A549 (cell line): ENCODE data around the gene EXOC6. TPM values are rescaled to one million over a fixed set of nuclear protein-coding genes. Genes with fewer than 3 reads are reported as not detected.
A peak's percentile ranks its signal among the peaks of the same experiment; 100 is the strongest.

ENCODE experiments used
- ATAC-seq, 2 experiments: fragments of 200-7000 bp in 1 of 2; fragments of >200 bp in 1 of 2; cut with Nextera tagmentation in 1 of 2; cut with Tn5 transposase in 1 of 2; 3 replicates each; pipeline versions ENCODE4 v1.8.0 to v1.9.1; 2018 to 2020; ENCODE audit warnings: mild to moderate bottlenecking in 1 of 2, moderate library complexity in 1 of 2
- CTCF ChIA-PET: fragments of 300-600 bp; sonication (Branson Sonifier 250); formaldehyde crosslinking; extraction: SDS; loops from one replicate; lab custom pipeline; 2021; ENCODE audit warnings: antibody characterized with exemption, inconsistent platforms; lab: Yijun Ruan, JAX
- POLR2A ChIA-PET: fragments of 350-600 bp; formaldehyde crosslinking; extraction: SDS; loops from one replicate; lab custom pipeline; 2021; ENCODE audit warnings: antibody characterized with exemption, inconsistent platforms; lab: Yijun Ruan, JAX
- DNase-seq, 2 experiments: peaks; one replicate each; pipeline versions ENCODE4 v3.0.0 to v3.0.0-alpha.2; 2011 to 2016; ENCODE audit warnings: low read depth in 1 of 2, low spot score in 1 of 2
- FAIRE-seq: peaks from 2 replicates; lab custom pipeline; 2011; peaks lifted over from hg19 to GRCh38; lab: Jason Lieb, UNC
- H3K27ac ChIP-seq, 2 experiments: fragments of >200 bp; sonication (Bioruptor Twin); formaldehyde crosslinking; 3 replicates each; pipeline ENCODE4 v1.5.1; 2016 to 2017
- H3K4me1 ChIP-seq: fragments of >200 bp; sonication (Bioruptor Twin); formaldehyde crosslinking; 3 replicates; pipeline ENCODE4 v1.6.1; 2016
- H3K4me2 ChIP-seq: fragments of >200 bp; sonication (Bioruptor Twin); formaldehyde crosslinking; 3 replicates; pipeline ENCODE4 v1.6.1; 2016
- H3K4me3 ChIP-seq: fragments of >200 bp; sonication (Bioruptor Twin); formaldehyde crosslinking; 3 replicates; pipeline ENCODE4 v1.5.1; 2016
- H3K9me3 ChIP-seq: fragments of >200 bp; sonication (Bioruptor Twin); formaldehyde crosslinking; 3 replicates; pipeline ENCODE4 v1.6.1; 2016
- BHLHE40 ChIP-seq: IDR thresholded peaks from 2 replicates; pipeline ENCODE4 v1.6.1; 2012; ENCODE audit warnings: low read depth, low read length, inconsistent platforms
- CBX2 ChIP-seq: fragments of 200-600 bp; sonication (generic); IDR thresholded peaks from 2 replicates; pipeline ENCODE4 v1.6.1; 2016; ENCODE audit warnings: low read depth, mild to moderate bottlenecking, borderline replicate concordance
- CEBPB ChIP-seq, 2 experiments: fragments of >200 bp in 1 of 2; sonication (Bioruptor Twin) in 1 of 2; formaldehyde crosslinking in 1 of 2; IDR thresholded peaks; 2 replicates each; pipeline ENCODE4 v1.6.1; 2012 to 2016
- E2F6 ChIP-seq: IDR thresholded peaks from 2 replicates; pipeline ENCODE4 v1.6.1; 2012; ENCODE audit warnings: low read depth, borderline replicate concordance
- EHMT2 ChIP-seq: fragments of 200-600 bp; sonication (generic); IDR thresholded peaks from 2 replicates; pipeline ENCODE4 v1.6.1; 2016; ENCODE audit warnings: antibody characterized with exemption, low read depth, mild to moderate bottlenecking, moderate library complexity
- FOXS1 ChIP-seq: fragments of 250-450 bp; sonication (Bioruptor Pico); IDR thresholded peaks from 2 replicates; pipeline ENCODE4 v1.5.0; 2020; ENCODE audit warnings: mild to moderate bottlenecking, moderate library complexity
- HES2 ChIP-seq: fragments of >200 bp; sonication (Bioruptor Twin); formaldehyde crosslinking; IDR thresholded peaks from 2 replicates; pipeline ENCODE4 v1.6.1; 2016
- HOXA7 ChIP-seq: fragments of 250-450 bp; sonication (Bioruptor Pico); IDR thresholded peaks from 2 replicates; pipeline ENCODE4 v1.5.0; 2020; ENCODE audit warnings: mild to moderate bottlenecking, moderate library complexity
- HOXB5 ChIP-seq: fragments of 250-450 bp; sonication (Bioruptor Pico); IDR thresholded peaks from 2 replicates; pipeline ENCODE4 v1.5.0; 2020; ENCODE audit warnings: mild to moderate bottlenecking, moderate library complexity
- MAFK ChIP-seq: fragments of 450-650 bp; IDR thresholded peaks from 2 replicates; pipeline ENCODE4 v1.6.1; 2014; ENCODE audit not compliant: partially characterized antibody
- MAX ChIP-seq: IDR thresholded peaks from 2 replicates; pipeline ENCODE4 v1.6.1; 2012
- NPAS2 ChIP-seq: fragments of 250-450 bp; sonication (Bioruptor Pico); IDR thresholded peaks from 2 replicates; pipeline ENCODE4 v1.8.0; 2022; ENCODE audit warnings: mild to moderate bottlenecking, moderate library complexity, borderline replicate concordance
- PBX3 ChIP-seq: IDR thresholded peaks from 2 replicates; pipeline ENCODE4 v1.6.1; 2012
- RCOR1 ChIP-seq: fragments of 150-350 bp; IDR thresholded peaks from 2 replicates; pipeline ENCODE4 v1.6.1; 2014; ENCODE audit warnings: antibody characterized with exemption, low read length, low read depth
- REST ChIP-seq: fragments of 200-600 bp; sonication (generic); IDR thresholded peaks from 2 replicates; pipeline ENCODE4 v1.6.1; 2016; ENCODE audit warnings: antibody characterized with exemption, mild to moderate bottlenecking, moderate library complexity
- RNF2 ChIP-seq: fragments of 200-600 bp; sonication (generic); IDR thresholded peaks from 2 replicates; pipeline ENCODE4 v1.6.1; 2016; ENCODE audit warnings: low read depth, mild to moderate bottlenecking, antibody characterized with exemption, moderate library complexity, borderline replicate concordance
- SMC3 ChIP-seq: fragments of >200 bp; sonication (Bioruptor Twin); formaldehyde crosslinking; IDR thresholded peaks from 3 replicates; pipeline ENCODE4 v1.6.1; 2018; ENCODE audit warnings: inconsistent platforms
- TFCP2L1 ChIP-seq: fragments of 250-450 bp; sonication (Bioruptor Pico); IDR thresholded peaks from 2 replicates; pipeline ENCODE4 v1.5.0; 2021; ENCODE audit warnings: mild to moderate bottlenecking
- USF2 ChIP-seq: fragments of 450-650 bp; IDR thresholded peaks from 2 replicates; pipeline ENCODE4 v1.6.1; 2014; ENCODE audit warnings: antibody characterized with exemption
- ZNF302 ChIP-seq: fragments of 250-450 bp; sonication (Bioruptor Pico); IDR thresholded peaks from 2 replicates; pipeline ENCODE4 v1.9.0; 2021; ENCODE audit warnings: inconsistent platforms, mild to moderate bottlenecking, moderate library complexity
- ZSCAN20 ChIP-seq: fragments of 250-450 bp; sonication (Bioruptor Pico); IDR thresholded peaks from 2 replicates; pipeline ENCODE4 v1.8.0; 2022; ENCODE audit warnings: mild to moderate bottlenecking, moderate library complexity
- WGBS: methylation state at CpG from one replicate; pipeline ENCODE4 v1.1.6; 2017; ENCODE audit errors: missing lambda C conversion rate; 5-methylcytosine and 5-hydroxymethylcytosine counted together
- polyA plus RNA-seq, 4 experiments: library from polyadenylated mRNA; depleted of rRNA in 3 of 4; stranded (reverse); fragments of >200 nt; fragmentation: RNase III in 1 of 4; extraction: RNeasy Plus Mini Kit Qiagen cat#74134 plus additional on column Dnase treatment in 1 of 4; gene quantifications; 2 replicates in 3 of 4; 3 replicates in 1 of 4; pipeline ENCODE4 v1.2.3, GENCODE V29; 2011 to 2017

The EXOC6 gene
- polyA plus RNA-seq, 2 of the 4 experiments (the other 2 are of a cell fraction): 16.8 to 48.5 TPM

- DNase-seq: no peak
- H3K4me2 ChIP-seq: no peak overlapping the region
- H3K4me1 ChIP-seq: no peaks in the 10 kb centered on the region
- FAIRE-seq: no peak
- H3K27ac ChIP-seq: no peak overlapping the region
- ATAC-seq: no peak
- H3K4me3 ChIP-seq: no peak overlapping the region
- TF ChIP-seq BHLHE40 (no peak), RCOR1 (no peak), CBX2 (no peak), MAX (no peak), PBX3 (no peak), CEBPB (IDR thresholded peaks at IDR 0.05) (no peak), E2F6 (no peak), FOXS1 (CRISPR knock-in tag) (no peak), HOXA7 (CRISPR knock-in tag) (no peak), RNF2 (no peak), ZNF302 (CRISPR knock-in tag) (no peak), USF2 (no peak), HOXB5 (CRISPR knock-in tag) (no peak), EHMT2 (no peak), REST (no peak), MAFK (no peak), TFCP2L1 (CRISPR knock-in tag) (no peak), SMC3 (no peak), NPAS2 (no peak), ZSCAN20 (CRISPR knock-in tag) (no peak)
- ChIA-PET POLR2A (no interaction called here), CTCF (no interaction called here)
- H3K9me3 ChIP-seq: no peaks in the 10 kb centered on the region
- 94% methylated on average over 2 of the region's 2 CpGs for WGBS
These were observed 143.2 kb downstream of the EXOC6 start for GRCh38 chr10:92991513-92991912.

- no peak overlapping the region for H3K27ac ChIP-seq
These were observed 145.5 kb downstream of the EXOC6 start for GRCh38 chr10:92993699-92994272.

More at GRCh38 chr10:92993699-92994272, 145.5 kb downstream of the EXOC6 start:
- CTCF ChIA-PET: interaction anchor here (1.0 to 1.4 kb wide), 2 partner anchors 13 to 86 kb away, joined by 4 read pairs; no protein-coding TSS in a partner anchor
- no peak overlapping the region for H3K4me3 ChIP-seq
- H3K9me3 ChIP-seq: no peaks in the 10 kb centered on the region
- H3K4me2 ChIP-seq: no peak overlapping the region
- H3K4me1 ChIP-seq: no peaks in the 10 kb centered on the region
- TF ChIP-seq HES2: no peak
- DNase-seq (no peak), ATAC-seq (no peak), FAIRE-seq (peak; percentile 13)
- 90% methylated on average over 2 of the region's 2 CpGs for WGBS
- POLR2A ChIA-PET: no interaction called here
